Measurements from ENCODE around the gene SASH1.

Gene SASH1

DNA sequence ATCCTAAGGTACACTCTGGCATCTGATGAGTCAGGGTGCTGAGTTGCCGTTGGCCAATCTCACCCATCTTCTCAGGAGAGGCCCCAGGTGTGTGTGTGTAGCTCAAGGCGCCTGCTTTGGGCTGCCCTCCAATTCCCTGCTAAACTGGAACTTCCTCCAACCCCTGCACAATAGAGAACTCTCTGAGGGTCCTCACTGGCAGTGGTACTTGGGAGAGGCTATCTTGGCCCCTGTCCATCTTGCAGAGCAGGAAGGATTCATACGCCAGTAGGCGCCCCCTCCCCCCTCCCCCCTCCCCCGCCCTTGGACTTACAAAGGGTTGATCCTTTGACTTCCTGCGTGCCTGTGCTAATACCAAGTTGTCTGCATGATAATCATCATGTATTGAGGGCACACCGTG, 173.6 kb downstream of the SASH1 start:
- in situ Hi-C loops (cut with MboI; ENCODE audit: low sequenced_read_pairs) = no loop called here

DNA sequence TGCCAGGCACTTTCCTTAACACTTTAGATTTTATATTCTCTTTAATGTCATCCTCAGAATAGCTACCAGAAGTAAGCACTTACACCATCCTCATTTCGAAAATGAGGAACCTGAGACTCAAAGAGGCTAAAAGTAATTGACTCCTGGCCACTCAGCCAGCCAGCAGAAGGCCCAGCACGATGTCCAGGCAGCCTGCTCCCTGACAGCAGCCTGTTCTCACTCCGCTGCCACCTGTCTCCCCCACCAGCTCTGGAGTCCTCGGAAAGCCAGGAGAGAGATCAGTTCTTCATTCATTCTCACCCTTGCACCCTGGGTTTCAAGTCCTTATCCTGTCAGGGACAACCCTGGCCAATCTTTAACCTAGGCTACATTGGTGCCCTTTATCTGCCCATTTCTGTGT, 174.0 kb downstream of the SASH1 start:
- in situ Hi-C loops (cut with MboI; ENCODE audit: low sequenced_read_pairs) = no loop called here

GRCh38 chr6:148517470-148517869, 174.8 kb downstream of the SASH1 start:
- in situ Hi-C loops (cut with MboI; ENCODE audit: low sequenced_read_pairs) = no loop called here

DNA sequence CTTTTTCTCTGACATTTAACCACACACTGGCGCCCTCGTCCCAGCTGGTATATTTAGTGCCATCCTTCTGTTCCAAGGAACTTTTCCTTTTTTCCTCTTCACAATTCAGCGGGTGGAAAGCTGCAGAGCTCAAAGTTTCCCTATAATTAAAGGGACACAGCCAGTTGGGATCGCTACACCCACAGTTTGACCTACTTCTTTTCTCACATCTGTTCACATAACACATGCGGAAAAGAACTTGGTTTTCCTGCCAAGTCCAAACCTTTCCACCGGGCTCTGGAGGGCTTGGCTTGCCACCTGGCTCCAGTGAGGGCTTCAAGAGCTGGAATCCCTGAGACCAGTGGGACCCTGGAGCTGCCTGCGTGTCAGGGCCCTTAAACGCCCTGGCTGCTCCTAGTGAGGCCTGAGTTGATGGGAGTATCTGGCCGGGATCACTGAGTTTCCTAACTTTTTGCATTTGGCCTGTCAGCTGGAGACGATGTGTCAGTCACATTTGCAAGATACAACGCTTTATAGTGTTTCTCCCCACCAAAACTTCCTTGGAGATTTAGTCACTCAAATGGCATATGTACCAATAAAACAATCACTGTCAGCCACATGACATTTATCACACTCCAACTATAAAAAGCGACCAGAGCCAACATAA, 176.0 kb downstream of the SASH1 start:
- in situ Hi-C loops (cut with MboI; ENCODE audit: low sequenced_read_pairs) = no loop called here

DNA sequence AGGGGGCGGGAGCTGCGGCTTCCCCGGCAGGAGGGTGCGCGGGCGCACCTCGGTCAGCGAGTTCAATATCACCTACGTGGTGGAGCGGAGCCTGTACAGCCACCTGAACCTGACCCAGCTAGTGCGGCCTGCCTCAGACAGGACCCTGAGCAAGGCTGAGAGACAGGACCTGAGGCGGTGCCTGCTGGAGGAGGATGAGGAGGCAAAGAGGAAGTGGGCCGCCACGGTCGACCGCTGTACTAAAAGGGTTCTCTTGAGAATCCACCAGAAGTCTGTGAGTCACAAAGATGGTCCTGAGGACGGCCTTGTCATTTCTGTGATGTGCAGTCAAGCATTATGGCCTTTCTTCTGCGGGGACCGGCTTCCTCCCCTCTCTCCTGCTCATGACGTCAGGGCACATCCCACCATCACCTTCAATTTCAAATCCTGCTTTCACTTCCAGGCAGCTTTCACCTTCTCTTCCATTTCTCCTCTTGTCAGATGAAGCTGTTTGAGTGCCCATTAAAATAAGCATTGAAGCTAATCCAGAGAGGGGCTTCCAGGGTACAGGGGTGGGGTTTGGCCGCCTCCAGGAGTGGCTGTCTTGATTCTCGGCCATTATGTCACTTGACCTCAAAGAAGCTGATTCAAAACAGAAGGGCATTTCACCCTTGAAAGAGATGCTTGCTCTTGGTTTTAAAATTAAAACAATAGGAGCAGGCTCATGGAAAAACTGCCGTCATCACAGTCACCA, 177.6 kb downstream of the SASH1 start:
- in situ Hi-C loops (cut with MboI; ENCODE audit: low sequenced_read_pairs) = no loop called here

DNA sequence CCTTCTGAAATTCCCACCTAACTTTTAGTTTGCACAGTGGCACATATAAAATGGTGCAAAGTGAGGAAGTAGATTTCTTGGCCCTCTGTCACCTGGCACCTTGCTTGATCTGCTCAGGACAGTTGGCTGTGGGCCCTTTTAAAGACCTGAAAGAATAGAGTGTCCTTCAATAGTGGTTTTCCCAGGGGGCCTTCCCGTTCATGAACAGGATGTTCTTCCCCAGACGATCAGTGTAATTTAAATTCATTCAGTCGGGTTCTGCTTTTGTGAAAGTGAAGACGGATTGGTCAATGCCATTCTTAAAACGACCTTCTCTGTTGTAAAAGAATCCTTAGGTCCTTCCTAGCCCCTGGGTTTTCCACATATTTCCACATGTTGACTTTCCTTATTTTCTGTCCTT, 178.5 kb downstream of the SASH1 start:
- in situ Hi-C loops (cut with MboI; ENCODE audit: low sequenced_read_pairs) = no loop called here

DNA sequence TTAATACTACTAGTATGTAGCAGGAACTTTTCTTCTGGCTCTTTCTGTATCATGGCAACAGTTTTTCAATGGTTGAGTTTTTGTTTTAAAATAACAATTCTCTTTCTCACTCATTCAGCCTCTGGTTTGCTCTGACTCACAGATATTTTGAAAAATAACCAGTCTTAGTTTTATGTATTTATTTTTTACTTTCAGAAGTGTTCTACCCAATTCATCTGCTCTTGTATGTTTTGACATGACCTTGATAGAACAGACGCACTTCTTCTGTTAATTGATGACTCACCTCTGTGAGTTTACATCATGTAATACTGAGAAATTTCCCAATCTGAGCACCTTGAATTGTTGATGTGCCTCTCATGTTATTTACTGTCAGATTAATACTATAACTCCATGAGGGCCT, 178.9 kb downstream of the SASH1 start:
- in situ Hi-C loops (cut with MboI; ENCODE audit: low sequenced_read_pairs) = no loop called here

- in situ Hi-C loops (cut with MboI; ENCODE audit: low sequenced_read_pairs) = no loop called here
Measured at GRCh38 chr6:148523048-148523447, 180.4 kb downstream of the SASH1 start.

- in situ Hi-C loops (cut with MboI; ENCODE audit: low sequenced_read_pairs) = no loop called here
Measured at GRCh38 chr6:148523551-148523950, 180.9 kb downstream of the SASH1 start.

- in situ Hi-C loops (cut with MboI; ENCODE audit: low sequenced_read_pairs) = no loop called here
Measured at GRCh38 chr6:148524471-148524882, 181.8 kb downstream of the SASH1 start.

DNA sequence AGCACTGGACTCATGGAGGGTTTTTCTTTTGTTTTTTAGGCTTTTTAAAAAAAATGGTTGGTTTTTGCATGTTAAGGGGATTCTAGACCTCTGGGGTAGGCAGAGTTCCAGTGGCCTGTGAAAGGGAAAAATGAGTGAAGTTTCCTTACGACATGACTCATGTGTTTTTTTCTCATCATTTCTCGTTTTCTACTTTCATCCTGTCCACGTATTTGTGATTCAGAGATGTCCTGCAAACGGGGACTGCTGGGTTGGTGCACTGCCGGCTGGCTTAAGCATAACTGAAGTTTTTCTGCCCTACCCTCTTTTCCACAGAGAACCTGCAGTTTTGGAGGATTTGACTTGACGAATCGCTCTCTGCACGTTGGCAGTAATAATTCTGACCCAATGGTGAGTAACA, 182.3 kb downstream of the SASH1 start:
- in situ Hi-C loops (cut with MboI; ENCODE audit: low sequenced_read_pairs) = no loop called here

DNA sequence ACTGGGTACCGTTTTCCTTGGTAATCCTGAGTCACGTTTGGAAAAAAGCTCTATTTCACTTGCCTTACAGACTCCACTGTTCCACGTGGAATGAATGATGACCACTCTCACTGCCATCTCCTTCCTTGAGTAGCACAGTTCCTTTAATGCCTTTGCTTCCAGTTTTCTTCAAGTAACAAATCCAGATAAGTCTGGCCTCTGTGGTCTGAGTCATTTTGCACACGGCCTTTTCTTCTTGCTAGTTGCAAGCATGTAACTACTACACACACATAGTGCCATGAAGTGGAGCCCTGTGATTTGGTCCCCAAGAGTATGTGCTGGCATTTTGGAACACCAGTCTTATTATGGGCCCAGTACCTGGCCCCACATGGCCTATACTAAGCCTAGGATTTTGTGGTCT, 182.8 kb downstream of the SASH1 start:
- in situ Hi-C loops (cut with MboI; ENCODE audit: low sequenced_read_pairs) = no loop called here

DNA sequence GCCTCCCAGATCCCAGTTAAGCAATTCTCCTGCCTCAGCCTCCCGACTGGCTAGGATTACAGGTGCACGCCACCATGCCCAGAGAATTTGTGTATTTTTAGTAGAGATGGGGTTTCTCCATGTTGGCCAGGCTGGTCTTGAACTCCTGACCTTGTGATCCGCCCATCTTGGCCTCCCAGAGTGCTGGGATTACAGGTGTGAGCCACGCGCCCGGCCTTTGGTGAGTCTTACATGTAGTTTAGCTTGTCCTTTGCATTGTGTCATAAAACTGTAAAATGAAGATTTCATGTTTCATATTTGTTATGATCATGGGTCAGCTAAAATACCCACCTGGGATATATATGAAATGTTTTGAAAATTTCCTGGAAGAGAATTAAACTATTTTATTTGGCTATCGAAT, 183.5 kb downstream of the SASH1 start:
- in situ Hi-C loops (cut with MboI; ENCODE audit: low sequenced_read_pairs) = no loop called here

DNA sequence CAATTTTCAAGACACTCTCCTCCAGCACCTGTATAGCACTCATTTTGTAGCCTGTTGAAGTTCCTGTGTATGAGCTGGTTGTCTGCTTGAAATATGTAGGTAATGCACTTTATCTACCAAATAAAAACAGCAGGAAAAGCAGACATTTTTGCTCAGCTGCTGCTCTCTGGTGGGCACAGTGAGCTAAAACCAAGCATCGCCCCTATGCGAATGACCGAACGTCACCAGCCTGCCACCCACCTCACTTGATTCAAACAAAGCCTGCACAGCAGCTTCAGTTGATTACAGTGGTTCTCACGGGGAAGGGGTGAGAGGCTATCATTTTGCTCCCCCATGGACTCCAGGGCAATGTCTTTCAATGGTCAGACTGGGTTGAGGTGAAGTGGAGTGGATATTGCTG, 185.7 kb downstream of the SASH1 start:
- in situ Hi-C loops (cut with MboI; ENCODE audit: low sequenced_read_pairs) = no loop called here

- in situ Hi-C loops (cut with MboI; ENCODE audit: low sequenced_read_pairs) = no loop called here
Measured at GRCh38 chr6:148529010-148529409, 186.4 kb downstream of the SASH1 start.

- in situ Hi-C loops (cut with MboI; ENCODE audit: low sequenced_read_pairs) = no loop called here
Measured at GRCh38 chr6:148530394-148530953, 187.8 kb downstream of the SASH1 start.

DNA sequence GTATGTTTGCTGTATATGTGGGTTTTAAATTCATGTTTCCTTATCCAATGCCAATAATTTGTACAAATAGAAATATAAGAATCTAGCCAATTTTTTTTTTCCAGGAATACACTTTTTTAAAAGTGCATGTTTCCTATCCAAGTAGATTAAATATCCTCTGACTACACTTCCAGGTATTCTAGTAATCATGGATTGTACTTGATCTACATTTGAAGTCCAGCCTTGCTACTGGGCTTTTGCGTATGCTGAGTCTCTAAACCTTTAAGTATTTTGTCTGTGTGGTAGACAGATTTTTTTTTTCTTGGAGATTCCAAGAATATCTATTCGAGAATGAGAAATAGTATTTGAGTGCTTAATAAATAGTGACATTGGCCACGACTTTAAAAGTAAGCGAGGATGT, 188.3 kb downstream of the SASH1 start:
- in situ Hi-C loops (cut with MboI; ENCODE audit: low sequenced_read_pairs) = no loop called here

DNA sequence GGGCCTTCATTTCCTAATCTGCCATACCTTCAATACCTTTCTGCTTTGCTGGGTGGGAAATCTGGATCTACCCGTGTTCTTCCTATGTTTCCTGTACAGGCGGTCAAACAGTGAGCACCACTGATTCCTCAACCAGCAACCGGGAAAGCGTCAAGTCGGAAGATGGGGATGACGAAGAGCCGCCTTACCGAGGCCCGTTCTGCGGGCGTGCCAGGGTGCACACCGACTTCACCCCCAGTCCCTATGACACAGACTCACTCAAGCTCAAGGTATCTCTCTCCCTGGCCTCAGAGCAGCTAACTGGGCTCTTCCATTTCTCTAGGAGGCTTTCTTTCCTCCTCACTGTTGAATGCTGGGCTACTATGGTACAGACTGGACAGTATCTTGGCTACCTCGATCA, 190.1 kb downstream of the SASH1 start:
- in situ Hi-C loops (cut with MboI; ENCODE audit: low sequenced_read_pairs) = no loop called here

- in situ Hi-C loops (cut with MboI; ENCODE audit: low sequenced_read_pairs) = no loop called here
Measured at GRCh38 chr6:148533309-148534107, 190.9 kb downstream of the SASH1 start.

DNA sequence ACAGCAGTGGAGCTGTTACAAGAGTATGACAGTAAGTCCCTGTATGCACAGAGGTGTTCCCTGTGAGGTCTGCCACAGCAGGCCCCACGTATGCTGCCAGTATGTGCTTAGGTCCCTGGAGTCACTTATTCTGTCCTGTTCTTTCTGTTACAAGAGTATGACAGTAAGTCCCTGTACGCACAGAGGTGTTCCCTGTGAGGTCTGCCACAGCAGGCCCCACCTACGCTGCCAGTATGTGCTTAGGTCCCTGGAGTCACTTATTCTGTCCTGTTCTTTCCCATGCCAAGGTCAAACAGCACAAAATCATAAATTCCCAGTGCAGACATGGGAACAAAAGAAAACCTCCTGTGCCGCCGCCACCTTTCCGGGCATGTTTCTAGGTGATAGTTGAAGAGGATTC, 192.2 kb downstream of the SASH1 start:
- in situ Hi-C loops (cut with MboI; ENCODE audit: low sequenced_read_pairs) = no loop called here

GRCh38 chr6:148535381-148535780, 192.7 kb downstream of the SASH1 start:
- in situ Hi-C loops (cut with MboI; ENCODE audit: low sequenced_read_pairs) = no loop called here

DNA sequence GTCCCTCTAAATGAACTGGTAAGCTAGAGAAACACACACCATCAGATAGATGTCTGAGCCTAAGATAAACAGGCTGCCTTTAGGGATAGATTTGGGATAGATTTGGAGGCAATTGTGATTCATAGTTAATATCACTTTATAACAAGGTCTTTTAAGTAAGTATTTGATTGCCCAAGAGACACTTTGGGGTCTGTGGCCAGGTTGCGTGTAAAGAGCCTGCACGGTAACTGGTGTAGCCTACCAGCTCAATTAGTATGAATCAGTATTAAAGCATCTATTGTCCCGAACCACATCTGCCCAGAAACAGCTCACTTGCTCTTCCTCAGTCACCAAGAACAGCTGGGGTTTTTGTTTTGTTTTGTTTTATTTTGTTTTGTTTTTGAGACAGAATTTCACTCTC, 193.3 kb downstream of the SASH1 start:
- in situ Hi-C loops (cut with MboI; ENCODE audit: low sequenced_read_pairs) = no loop called here
